Epithelial cell of proximal tubule (primary cell): ENCODE data around the gene SDK1. TPM values are rescaled to one million over a fixed set of nuclear protein-coding genes. Genes with fewer than 3 reads are reported as not detected.

Source experiments
- DNase-seq: peaks from one replicate; pipeline ENCODE4 v3.0.0-alpha.2; 2011; ENCODE audit warnings: low read depth
- H3K4me3 ChIP-seq: 2 replicates; pipeline ENCODE4 v1.5.1; 2011; ENCODE audit warnings: low read depth, mild to moderate bottlenecking, low read length
- total RNA-seq: library from RNA; depleted of rRNA; stranded (reverse); fragments of >200 nt; gene quantifications from 2 replicates; pipeline ENCODE4 v1.2.3, GENCODE V29; 2015
- TF ChIP-seq, protein P1 (sequence below): conservative IDR thresholded peaks from 2 replicates; pipeline ENCODE4 v1.5.1; 2012; ENCODE audit warnings: low read depth, mild to moderate bottlenecking, low read length

SDK1 gene
- total RNA-seq, 1 donor from 2014 or later: 0.75 TPM

DNA sequence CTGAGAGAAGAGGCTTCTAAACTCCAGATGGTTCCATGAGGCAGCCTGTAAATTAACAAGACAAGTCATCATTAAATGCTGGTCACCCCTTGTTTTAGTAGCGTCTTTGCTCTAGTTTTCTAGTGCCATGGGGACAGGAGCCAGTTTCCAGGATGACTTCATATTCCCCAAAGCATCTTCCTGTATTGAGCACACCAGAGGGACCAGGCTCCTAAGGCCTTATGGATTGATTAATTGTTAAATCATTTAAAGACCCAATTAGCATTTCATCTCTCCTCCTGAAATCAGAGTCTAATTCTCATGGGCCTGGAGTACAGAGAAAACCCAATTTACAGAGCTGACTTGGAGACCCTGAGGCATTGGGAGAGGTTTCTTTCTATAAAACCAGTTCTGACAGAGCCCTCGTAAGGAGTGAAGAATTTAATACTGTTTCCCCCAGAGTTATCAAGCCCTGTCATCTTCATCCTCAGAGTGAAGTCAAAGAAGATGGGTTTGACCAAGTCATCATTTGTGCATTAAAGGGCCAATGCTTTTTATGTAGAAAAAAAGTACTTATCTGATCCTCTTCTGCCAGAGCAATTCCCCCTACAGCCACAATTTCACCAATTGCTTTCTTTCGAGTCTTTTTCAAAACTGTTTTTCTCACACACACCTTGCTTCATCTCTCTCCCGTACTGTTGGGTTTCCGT, 678.7 kb downstream of the SDK1 start:
- DNase-seq: no peak
- H3K4me3 ChIP-seq: no peak overlapping the region
- TF ChIP-seq, protein P1, sequence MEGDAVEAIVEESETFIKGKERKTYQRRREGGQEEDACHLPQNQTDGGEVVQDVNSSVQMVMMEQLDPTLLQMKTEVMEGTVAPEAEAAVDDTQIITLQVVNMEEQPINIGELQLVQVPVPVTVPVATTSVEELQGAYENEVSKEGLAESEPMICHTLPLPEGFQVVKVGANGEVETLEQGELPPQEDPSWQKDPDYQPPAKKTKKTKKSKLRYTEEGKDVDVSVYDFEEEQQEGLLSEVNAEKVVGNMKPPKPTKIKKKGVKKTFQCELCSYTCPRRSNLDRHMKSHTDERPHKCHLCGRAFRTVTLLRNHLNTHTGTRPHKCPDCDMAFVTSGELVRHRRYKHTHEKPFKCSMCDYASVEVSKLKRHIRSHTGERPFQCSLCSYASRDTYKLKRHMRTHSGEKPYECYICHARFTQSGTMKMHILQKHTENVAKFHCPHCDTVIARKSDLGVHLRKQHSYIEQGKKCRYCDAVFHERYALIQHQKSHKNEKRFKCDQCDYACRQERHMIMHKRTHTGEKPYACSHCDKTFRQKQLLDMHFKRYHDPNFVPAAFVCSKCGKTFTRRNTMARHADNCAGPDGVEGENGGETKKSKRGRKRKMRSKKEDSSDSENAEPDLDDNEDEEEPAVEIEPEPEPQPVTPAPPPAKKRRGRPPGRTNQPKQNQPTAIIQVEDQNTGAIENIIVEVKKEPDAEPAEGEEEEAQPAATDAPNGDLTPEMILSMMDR: no peak

DNA sequence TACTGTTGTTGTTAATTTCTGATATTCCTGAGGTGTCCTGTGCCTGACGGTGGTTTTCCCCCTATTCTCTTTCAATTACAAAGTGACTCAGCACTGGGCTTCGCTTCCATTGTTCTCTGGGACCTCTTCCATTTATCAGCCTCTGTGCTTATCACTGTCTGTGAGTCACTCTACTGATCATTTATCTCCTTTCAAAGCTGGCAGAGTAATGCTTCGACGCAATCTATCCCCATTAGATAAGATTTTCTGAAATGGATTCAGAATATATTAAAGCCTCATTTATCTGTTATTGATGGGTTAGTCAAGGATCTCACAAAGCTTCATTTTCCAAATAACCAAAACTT, 679.2 kb downstream of the SDK1 start:
- TF ChIP-seq, protein P1: no peak
- no peak overlapping the region for H3K4me3 ChIP-seq
- no peak for DNase-seq

DNA sequence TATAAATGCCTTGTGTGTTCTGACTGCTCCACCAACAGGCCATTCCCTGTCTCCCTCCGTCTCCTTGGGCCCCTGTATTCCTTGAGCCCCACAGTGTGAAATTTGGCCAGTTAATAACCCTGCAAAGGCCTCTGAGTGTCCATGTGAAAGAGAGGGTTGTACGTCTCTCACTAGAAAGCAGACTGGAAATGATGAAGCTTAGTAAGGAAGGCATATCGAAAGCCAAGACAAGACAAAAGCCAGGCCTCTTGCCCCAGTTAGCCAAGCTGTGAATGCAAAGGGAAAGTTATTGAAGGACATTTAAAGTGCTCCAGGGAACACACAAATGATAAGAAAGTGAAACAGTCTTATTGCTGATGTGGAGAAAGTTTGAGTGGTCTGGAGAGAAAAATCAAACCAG, 680.2 kb downstream of the SDK1 start:
- TF ChIP-seq, protein P1: no peak
- no peak for DNase-seq
- no peak overlapping the region for H3K4me3 ChIP-seq

DNA sequence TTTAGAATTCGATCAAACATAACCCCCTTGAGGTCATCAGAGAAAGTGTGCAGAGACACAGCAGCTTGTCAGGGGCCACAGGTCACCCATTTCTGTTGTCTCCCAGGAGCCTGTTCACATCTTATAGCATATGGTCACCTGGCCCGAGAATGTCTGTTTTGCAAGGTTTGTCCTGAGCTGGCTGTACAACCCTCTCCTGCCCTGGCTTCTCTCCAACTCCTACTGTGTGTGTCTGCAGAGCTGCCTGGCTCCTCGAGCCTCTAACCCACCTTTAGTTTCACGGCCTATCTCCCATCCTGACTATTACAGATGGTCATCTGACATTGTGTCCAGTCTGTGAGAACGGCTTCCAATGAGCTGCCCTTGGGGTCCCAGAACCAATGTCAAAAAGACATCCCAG, 683.4 kb downstream of the SDK1 start:
- DNase-seq: no peak

DNA sequence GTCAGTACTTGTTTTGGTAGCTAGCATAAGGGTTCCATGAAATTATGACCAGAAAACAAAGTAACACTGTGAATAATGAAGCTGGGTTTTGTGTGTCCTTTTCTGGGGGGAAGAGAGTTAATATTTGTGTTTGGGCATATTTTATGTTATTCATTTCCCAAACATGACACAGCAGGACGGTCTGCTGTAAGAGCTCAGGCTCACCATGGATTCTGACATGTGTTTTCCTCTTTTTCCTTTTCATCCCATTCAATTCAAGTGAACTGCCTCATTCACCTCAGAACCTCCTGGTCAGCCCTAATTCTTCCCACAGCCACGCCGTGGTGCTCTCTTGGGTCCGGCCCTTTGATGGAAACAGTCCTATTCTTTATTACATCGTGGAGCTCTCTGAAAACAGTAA, 685.9 kb downstream of the SDK1 start:
- TF ChIP-seq, protein P1: no peak
- H3K4me3 ChIP-seq: no peak overlapping the region
- no peak for DNase-seq

More for the DNA sequence above, 683.4 kb downstream of the SDK1 start:
- no peak overlapping the region for H3K4me3 ChIP-seq
- TF ChIP-seq, protein P1: no peak

DNA sequence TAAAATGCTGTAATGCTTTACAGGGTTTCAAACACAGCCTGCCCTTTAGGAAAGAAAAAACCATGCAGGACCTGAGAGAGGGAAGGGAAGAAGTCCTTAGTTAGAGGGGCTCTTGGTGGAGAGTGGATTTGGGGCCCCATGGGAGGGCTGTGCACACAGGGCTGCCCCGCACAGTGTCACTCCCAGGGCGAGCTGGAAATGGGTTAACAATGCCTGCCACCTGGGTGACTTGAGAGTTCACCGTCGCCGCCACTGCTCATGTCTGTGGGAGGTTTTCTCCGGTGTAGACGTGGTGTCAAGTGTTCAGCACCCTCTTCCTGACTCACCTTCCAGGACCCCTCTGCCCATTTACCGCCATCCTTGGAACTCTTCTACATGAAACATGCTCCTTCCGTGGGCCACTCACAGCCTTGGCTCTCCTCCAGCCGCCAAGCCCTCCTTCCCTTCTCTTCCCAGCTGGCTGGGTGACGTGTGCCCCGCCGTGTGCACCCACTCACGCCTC, 686.4 kb downstream of the SDK1 start:
- H3K4me3 ChIP-seq: no peak overlapping the region
- TF ChIP-seq, protein P1: no peak
- no peak for DNase-seq

DNA sequence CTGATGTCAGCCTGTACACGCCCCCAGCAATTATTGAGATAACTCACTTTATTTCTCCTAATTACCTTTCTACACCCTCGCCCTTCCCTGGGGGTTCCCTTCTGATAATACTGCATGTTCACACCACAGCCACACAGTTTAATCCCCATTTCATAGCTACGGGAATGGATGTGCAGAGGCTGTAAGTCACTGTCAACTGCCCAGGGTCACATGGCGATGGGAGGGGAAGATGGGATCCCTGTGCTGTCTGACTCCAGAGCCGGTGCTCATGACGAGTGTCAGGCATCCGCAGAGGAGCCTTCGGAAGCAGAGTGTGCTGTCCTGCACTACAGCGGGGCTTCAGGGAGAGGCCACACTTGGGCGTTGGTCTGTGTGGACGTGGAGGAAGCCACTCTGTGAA, 688.7 kb downstream of the SDK1 start:
- TF ChIP-seq, protein P1: no peak
- H3K4me3 ChIP-seq: no peak overlapping the region
- no peak for DNase-seq
